DMS153 (cell line): ENCODE results near the gene CUL4B.
"Not testable (repeated sequence)": the region's sequence is repeated elsewhere in the genome, so short reads cannot be mapped to it uniquely, and the experiment has no call there.

Experiments used
- DNase-seq: peaks from one replicate; lab custom pipeline; 2025; lab: John Stamatoyannopoulos, UW

CUL4B gene

GRCh38 chrX:120522820-120523219 is 37.9 kb downstream of the CUL4B start:
- no peak for DNase-seq

GRCh38 chrX:120517936-120518335 is 42.8 kb downstream of the CUL4B start:
- no peak for DNase-seq

GRCh38 chrX:120514236-120514635 is 46.5 kb downstream of the CUL4B start:
- no peak for DNase-seq

- no peak for DNase-seq
These were observed 48.1 kb downstream of the CUL4B start for GRCh38 chrX:120512627-120513026.

- no peak for DNase-seq
These were observed 48.5 kb downstream of the CUL4B start for GRCh38 chrX:120512222-120512621.

- DNase-seq = no peak
These were observed 56.2 kb downstream of the CUL4B start for GRCh38 chrX:120504569-120504968.

GRCh38 chrX:120499301-120500072 is 61.3 kb downstream of the CUL4B start:
- no peak for DNase-seq

- DNase-seq = not testable (repeated sequence)
These were observed 70.6 kb downstream of the CUL4B start for GRCh38 chrX:120490119-120490518.

GRCh38 chrX:120486786-120487185 is 74.0 kb downstream of the CUL4B start:
- no peak for DNase-seq

GRCh38 chrX:120485638-120486520 is 74.9 kb downstream of the CUL4B start:
- peak; percentile 93 for DNase-seq

GRCh38 chrX:120485315-120485637 is 75.5 kb downstream of the CUL4B start:
- DNase-seq = no peak

GRCh38 chrX:120477453-120477852 is 83.3 kb downstream of the CUL4B start:
- DNase-seq = no peak

GRCh38 chrX:120476714-120477113 is 84.0 kb downstream of the CUL4B start:
- no peak for DNase-seq

- not testable (repeated sequence) for DNase-seq
These were observed 85.3 kb downstream of the CUL4B start for GRCh38 chrX:120475447-120475846.
